TTC549 (cell line): ENCODE data around the gene PMAIP1.
"Not testable (repeated sequence)": the region's sequence is repeated elsewhere in the genome, so short reads cannot be mapped to it uniquely, and the experiment has no call there.

Experiments used
- FAIRE-seq: peaks from 2 replicates; lab custom pipeline; 2012; peaks lifted over from hg19 to GRCh38; lab: Jason Lieb, UNC

The PMAIP1 gene

DNA sequence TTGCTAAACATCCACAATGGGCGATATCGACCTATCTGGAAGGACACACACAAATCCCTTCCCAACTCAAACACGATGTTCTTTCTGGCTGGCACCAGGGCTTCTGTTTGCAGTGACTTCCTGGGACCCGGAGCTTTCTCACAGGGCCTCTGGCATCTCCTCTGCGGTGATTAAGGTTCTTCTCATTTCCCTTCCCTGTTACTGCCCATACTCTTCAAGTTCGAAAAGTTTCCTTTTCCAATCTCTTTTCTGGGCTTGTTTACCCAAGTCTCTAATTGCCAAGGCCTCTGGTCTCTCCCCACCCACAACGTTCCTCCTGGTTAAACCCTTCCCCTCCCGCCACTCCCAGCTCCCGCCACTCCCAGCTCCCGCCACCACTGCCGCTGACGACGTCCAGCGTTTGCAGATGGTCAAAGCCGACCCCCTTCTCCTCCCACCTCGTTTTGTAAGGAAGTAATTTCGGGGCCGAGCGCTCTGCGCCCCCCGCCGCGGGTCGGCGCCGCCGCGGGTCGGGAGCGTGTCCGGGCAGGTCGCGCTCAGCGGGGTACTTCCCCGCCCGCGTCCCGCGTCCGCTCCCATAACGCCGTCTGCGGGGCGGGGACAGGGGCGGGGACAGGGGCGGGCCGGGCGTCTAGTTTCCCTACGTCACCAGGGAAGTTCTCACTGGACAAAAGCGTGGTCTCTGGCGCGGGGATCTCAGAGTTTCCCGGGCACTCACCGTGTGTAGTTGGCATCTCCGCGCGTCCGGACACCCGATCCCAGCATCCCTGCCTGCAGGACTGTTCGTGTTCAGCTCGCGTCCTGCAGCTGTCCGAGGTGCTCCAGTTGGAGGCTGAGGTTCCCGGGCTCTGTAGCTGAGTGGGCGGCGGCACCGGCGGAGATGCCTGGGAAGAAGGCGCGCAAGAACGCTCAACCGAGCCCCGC lies at the start of gene PMAIP1:
Gene PMAIP1 (plus strand): TSS at position 699 of the 924 bp plus-strand sequence. CDS start 182 bp downstream, at position 881.
- FAIRE-seq = no peak

GRCh38 chr18:59851784-59852399 lies 47.9 kb upstream of the PMAIP1 start:
- FAIRE-seq = no peak

DNA sequence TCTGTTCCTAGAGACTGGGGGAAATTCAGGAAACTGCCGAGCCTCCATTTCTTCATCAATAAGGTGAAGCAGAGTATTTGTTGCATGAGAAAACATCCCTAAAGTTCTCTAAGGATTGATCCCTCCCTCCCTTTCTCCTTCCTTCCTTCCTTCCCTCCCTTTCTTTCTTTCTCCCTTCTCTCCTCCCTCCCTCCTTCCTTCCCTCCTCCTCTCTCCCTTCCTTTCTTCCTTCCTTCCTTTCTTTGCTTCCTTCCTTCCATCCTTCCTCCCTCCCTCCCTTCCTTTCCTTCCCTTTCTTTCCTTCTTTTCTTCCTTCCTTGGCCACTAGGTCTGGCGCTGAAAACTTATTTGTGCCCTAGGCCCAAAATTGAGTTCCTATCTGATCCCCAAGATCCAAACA lies 47.2 kb upstream of the PMAIP1 start:
- no peak for FAIRE-seq

DNA sequence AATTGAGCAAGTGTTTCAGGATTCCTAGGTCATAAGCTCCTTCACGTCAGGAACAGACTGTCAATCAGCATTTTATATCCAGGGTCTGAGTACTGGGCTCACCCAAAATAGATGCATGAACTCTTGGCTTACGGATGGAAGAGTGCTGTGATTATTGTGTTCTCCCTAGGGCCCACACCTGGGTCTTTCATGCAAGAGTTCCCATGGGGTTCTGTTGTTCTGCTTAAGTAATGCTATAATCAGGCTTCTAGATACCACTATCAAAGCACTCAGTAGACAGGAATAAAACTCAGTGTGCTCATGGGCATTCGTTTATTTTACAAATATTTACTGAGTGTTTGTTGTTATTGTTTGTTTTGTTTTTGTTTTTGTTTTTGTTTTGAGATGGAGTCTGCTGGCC lies 46.4 kb upstream of the PMAIP1 start:
- no peak for FAIRE-seq

DNA sequence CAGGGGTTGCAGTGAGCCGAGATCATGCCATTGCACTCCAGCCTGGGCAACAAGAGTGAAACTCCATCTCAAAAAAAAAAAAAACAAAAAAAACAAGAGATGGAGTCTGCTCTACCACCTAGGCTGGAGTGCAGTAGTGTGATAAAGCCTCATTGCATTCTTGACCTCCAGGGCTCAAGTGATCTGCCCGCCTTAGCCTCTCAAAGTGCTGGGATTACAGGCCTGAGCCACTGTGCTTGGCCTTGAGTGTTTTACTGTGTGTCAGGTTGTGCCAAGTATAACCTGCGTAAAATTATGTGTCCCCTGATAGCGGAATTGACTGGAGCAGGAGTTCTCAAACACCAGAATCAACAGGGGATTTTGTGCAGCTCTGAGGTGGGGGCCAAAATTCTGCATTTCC lies 45.8 kb upstream of the PMAIP1 start:
- FAIRE-seq = not testable (repeated sequence)

GRCh38 chr18:59861009-59861408 lies 38.8 kb upstream of the PMAIP1 start:
- FAIRE-seq = no peak

DNA sequence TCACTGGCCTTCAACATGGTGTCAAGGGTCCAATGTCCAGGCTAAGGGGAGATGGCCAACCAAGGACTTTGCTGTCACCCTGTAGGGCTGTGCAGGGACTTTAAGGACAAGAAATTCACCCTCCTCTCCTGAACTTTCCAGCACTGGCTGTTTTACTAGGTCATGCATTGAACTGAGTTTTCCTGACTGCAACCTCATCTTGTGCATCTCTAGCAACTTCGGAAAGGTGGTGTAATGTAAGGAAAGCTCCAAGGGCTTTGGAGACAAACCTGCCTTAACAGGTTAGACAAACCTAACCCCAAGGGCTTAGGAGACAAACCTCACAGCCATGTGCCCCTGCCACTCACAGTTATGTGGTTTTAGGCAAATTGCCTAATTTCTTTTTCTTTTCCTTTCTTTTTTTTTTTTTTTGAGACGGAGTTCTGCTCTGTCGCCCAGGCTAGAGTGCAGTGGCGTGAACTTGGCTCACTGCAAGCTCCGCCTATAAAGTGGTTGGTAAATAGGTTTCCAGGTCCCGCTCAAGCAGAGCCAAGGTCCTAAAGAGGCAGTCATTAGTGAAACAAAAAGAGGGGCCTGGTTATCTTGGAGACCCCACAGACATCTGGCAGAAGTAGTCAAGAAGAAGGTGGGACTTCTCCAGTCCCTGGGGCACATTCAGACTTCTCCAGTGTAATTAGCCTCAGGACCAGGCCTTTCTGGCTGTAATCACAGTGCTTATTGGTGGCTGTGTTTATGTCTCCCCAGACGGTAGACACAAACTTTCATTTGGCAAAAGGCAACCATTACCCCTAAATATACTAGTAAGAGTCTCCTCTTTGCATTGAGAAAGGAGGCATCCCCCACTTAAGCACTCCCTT lies 37.6 kb upstream of the PMAIP1 start:
- no peak for FAIRE-seq

GRCh38 chr18:59865241-59865986 lies 34.4 kb upstream of the PMAIP1 start:
- FAIRE-seq = no peak

DNA sequence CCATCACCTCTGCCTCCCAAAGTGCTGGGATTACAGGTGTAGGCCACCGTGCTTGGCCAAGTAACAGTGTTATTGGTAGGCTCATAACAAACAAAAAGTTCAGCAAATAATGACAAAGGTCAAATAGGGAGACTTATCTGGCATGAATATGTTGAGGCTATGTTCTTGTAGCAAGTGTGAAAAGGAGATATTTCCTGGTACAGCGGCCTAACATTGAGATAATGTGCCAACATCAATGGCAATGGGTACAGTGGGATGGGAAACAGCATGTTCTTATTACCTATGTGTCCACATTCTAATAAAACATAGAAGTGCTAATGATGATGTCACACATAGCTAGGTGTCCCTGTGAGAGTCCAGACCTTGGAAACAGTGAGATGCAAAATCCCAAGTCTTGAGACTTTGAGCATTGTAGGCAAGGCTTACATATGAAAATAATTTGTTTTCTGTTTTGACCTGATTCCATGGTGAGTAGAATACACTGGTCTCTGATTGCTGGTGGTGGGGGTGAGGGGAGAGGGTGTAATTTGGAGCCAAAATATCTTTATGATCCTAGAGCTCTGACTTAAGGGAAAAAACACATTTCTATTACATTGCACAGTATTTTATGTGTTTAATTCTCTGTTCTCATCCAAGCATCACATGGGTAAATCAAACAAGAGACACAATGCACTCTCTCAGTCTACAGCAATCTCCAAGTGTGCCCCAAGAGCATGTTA lies 33.1 kb upstream of the PMAIP1 start:
- no peak for FAIRE-seq

- no peak for FAIRE-seq
Measured at GRCh38 chr18:59867337-59868104, 32.3 kb upstream of the PMAIP1 start.

GRCh38 chr18:59870623-59871130 lies 29.1 kb upstream of the PMAIP1 start:
- FAIRE-seq = no peak

DNA sequence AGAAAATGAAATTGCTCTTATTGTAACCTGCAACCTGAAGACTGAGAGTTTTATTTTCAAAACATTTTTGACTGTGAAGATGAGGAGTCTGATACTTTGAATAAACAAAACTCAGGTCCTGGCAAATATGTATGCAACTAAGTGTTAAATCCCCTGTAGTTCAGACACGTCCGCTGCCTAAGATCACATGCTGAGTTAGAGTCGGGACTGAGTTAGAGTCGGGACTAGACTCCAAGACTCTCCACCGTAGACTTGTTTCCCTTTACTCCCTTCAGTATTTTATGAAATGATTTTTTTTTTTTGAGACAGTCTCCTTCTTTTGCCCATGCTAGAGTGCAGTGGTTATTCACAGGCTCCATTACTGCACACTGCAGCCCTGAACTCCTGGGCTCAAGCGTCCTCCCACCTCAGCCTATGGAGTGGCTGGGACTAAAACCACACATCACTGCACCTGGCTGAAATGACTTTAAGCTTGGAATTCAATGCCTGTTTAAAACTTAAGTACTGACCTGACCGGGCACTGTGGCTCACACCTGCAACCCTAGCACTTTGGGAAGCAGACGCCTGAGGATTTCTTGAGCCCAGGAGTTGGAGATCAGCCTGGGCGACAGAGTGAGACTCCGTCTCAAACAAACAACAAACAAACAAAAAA lies 28.0 kb upstream of the PMAIP1 start:
- FAIRE-seq = no peak

- FAIRE-seq = no peak
Measured at GRCh38 chr18:59873641-59874040, 26.2 kb upstream of the PMAIP1 start.

GRCh38 chr18:59874166-59874565 lies 25.6 kb upstream of the PMAIP1 start:
- FAIRE-seq = no peak

DNA sequence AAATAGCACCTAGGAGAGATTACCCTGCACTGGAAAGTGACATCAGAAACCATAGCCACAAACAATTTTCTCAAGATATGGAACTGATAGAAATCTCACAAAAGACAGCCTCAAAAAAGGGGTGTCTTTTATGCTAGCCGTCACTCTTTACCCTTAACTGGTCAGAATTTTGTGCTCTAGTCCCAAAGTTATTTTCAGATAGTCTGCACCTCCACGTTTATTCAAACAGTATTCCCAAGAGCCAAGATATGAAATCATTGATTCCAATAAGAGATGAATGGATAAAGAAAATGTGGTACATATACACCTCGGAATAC lies 23.5 kb upstream of the PMAIP1 start:
- no peak for FAIRE-seq

- no peak for FAIRE-seq
Measured at GRCh38 chr18:59877361-59877760, 22.4 kb upstream of the PMAIP1 start.

DNA sequence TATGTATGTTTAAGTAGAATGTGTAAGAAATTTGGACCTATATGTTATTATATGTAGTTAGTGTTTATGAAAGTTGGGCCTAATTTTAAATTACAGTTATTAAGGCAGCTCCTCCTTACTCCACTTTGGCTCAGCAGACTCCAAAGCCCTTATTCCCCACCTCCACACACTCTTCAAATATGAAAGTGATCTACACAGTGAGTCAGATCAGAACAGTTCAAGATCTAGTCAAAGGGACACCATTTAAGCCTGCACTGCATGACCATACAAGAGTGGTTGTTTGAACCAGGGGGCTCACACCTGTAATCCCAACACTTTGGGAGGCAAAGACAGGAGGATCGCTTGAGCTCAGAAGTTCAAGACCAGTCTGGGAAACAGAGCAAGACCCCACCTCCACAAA lies 21.2 kb upstream of the PMAIP1 start:
- no peak for FAIRE-seq

DNA sequence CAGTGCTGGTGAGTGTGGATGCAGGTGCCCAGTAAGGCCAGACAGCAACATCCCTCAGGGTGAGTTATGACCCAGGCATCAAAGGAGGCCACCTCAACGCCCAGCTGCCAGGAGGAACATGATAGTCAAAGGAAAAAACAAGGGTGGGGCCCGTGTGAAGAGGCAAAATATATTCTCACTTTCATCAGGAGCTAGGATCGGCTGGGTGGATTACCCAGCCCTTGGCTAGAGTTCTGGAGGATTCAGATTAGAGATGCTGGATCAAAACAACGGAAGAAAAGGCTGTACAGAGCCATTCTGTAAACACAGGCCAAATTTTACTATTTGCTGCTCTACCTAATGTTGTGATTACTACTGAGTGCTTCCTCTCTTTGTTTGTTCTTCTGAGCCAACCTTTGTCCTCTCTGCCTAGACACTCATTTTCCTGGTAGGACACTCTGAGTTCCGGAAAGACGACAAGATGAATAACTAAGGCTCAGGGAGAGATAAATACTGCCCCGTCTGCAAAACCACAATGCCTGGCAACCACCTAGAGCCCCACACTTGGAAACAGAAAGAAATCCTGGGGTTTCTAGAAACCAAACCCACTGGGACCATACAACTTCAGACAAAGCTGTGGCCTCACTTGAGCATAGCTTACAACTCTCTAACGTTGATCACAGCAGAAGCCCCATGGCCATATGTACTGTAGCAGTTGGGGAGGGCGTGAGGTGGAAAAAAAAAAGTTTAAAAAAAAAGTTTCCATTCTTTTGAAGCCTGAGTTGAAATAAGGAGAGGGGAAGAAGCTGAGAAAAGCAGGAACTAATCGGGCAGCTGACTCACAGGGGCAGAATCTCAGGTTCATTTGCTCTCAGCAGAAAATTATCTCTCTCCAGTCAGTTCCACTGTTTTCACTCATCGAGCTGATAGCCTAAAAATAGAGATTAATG lies 17.8 kb upstream of the PMAIP1 start:
- no peak for FAIRE-seq

- FAIRE-seq = no peak
Measured at GRCh38 chr18:59884351-59884750, 15.4 kb upstream of the PMAIP1 start.
